A673 (cell line): Measurements from ENCODE around the gene AKR1D1. TPM values are rescaled to one million over a fixed set of nuclear protein-coding genes. Genes with fewer than 3 reads are reported as not detected.

ENCODE experiments used
- BruUV-seq: library from RNA; stranded (reverse); fragments of 400-500 nt; replicated peaks from 2 replicates; lab custom pipeline; 2021; lab: Mats Ljungman, UMichigan
- CTCF ChIA-PET: fragments of 300-600 bp; sonication (Branson Sonifier 250); formaldehyde crosslinking; loops from one replicate; lab custom pipeline; 2022; ENCODE audit warnings: antibody characterized with exemption; lab: Charles Lee
- POLR2A ChIA-PET: fragments of 300-600 bp; sonication (Branson Sonifier 250); formaldehyde crosslinking; loops from one replicate; lab custom pipeline; 2022; ENCODE audit warnings: antibody characterized with exemption; ENCODE audit not compliant: low non-redundant PET; lab: Charles Lee
- DNase-seq: peaks from one replicate; pipeline ENCODE4 v3.0.0-alpha.2; 2015; ENCODE audit warnings: low spot score
- H3K27ac ChIP-seq: fragments of 200-600 bp; sonication (generic); 2 replicates; pipeline ENCODE4 v1.5.1; 2016; ENCODE audit warnings: mixed run types, low read depth, mild to moderate bottlenecking, mixed read lengths, antibody characterized with exemption, low read length; ENCODE audit not compliant: poor library complexity, severe bottlenecking
- H3K27me3 ChIP-seq: fragments of 200-600 bp; sonication (generic); replicated peaks from 2 replicates; pipeline ENCODE4 v1.6.1; 2017; ENCODE audit warnings: mixed run types, low read depth, mild to moderate bottlenecking, mixed read lengths, antibody characterized with exemption, low read length; ENCODE audit not compliant: insufficient read depth, poor library complexity
- H3K36me3 ChIP-seq: fragments of 200-600 bp; sonication (generic); 2 replicates; pipeline ENCODE4 v1.6.1; 2016; ENCODE audit warnings: mixed run types, mild to moderate bottlenecking, mixed read lengths, antibody characterized with exemption, low read length; ENCODE audit not compliant: insufficient read depth, poor library complexity, severe bottlenecking
- H3K4me1 ChIP-seq: fragments of 200-600 bp; sonication (generic); 2 replicates; pipeline ENCODE4 v1.6.1; 2017; ENCODE audit warnings: mixed run types, mild to moderate bottlenecking, mixed read lengths, antibody characterized with exemption, low read length; ENCODE audit not compliant: insufficient read depth, poor library complexity, severe bottlenecking
- H3K4me3 ChIP-seq: fragments of 200-600 bp; sonication (generic); 2 replicates; pipeline ENCODE4 v1.5.1; 2016; ENCODE audit warnings: low read depth, mixed run types, mild to moderate bottlenecking, mixed read lengths, low read length; ENCODE audit not compliant: poor library complexity, severe bottlenecking
- H3K9me3 ChIP-seq: fragments of 200-600 bp; sonication (generic); 2 replicates; pipeline ENCODE4 v1.6.1; 2016; ENCODE audit warnings: mixed run types, low read depth, mild to moderate bottlenecking, mixed read lengths, antibody characterized with exemption, low read length; ENCODE audit not compliant: poor library complexity, severe bottlenecking
- CTCF ChIP-seq: fragments of 300-800, 200-600 bp; sonication (generic); conservative IDR thresholded peaks from 2 replicates; pipeline ENCODE4 v1.5.1; 2017; ENCODE audit warnings: low read depth, mild to moderate bottlenecking, antibody characterized with exemption, low read length, moderate library complexity, mixed read lengths
- EZH2 ChIP-seq: fragments of 200-600 bp; sonication (generic); IDR thresholded peaks from 2 replicates; pipeline ENCODE4 v1.6.1; 2017; ENCODE audit warnings: borderline replicate concordance, low read depth, mild to moderate bottlenecking, mixed read lengths, antibody characterized with exemption, low read length; ENCODE audit not compliant: poor library complexity, severe bottlenecking
- intact Hi-C: fragments of 100-400 bp; cut with micrococcal nuclease; formaldehyde crosslinking; loops from one replicate; pipeline ENCODE4 v1.10.0; 2022; ENCODE audit not compliant: unreplicated experiment
- total RNA-seq: library from RNA; stranded (reverse); gene quantifications from 2 replicates; pipeline ENCODE4 v1.2.3, GENCODE V29; 2021

The AKR1D1 gene
- total RNA-seq, 1 experiment from 2014 or later, result not detected

GRCh38 chr7:138092486-138093028, 16.3 kb downstream of the AKR1D1 start:
- Histone ChIP-seq H3K4me3 (no peak overlapping the region), H3K4me1 (no peaks in the 10 kb centered on the region), H3K9me3 (no peaks in the 10 kb centered on the region), H3K36me3 (no peaks in the 10 kb centered on the region), H3K27me3 (no peaks in the 10 kb centered on the region), H3K27ac (no peak overlapping the region)
- CTCF ChIA-PET, result no interaction called here
- POLR2A ChIA-PET, result no interaction called here
- intact Hi-C loops, result no loop called here
- no peak for DNase-seq
- TF ChIP-seq EZH2, result no peak
- no peak for TF ChIP-seq CTCF
- no TSS peak for BruUV-seq

DNA sequence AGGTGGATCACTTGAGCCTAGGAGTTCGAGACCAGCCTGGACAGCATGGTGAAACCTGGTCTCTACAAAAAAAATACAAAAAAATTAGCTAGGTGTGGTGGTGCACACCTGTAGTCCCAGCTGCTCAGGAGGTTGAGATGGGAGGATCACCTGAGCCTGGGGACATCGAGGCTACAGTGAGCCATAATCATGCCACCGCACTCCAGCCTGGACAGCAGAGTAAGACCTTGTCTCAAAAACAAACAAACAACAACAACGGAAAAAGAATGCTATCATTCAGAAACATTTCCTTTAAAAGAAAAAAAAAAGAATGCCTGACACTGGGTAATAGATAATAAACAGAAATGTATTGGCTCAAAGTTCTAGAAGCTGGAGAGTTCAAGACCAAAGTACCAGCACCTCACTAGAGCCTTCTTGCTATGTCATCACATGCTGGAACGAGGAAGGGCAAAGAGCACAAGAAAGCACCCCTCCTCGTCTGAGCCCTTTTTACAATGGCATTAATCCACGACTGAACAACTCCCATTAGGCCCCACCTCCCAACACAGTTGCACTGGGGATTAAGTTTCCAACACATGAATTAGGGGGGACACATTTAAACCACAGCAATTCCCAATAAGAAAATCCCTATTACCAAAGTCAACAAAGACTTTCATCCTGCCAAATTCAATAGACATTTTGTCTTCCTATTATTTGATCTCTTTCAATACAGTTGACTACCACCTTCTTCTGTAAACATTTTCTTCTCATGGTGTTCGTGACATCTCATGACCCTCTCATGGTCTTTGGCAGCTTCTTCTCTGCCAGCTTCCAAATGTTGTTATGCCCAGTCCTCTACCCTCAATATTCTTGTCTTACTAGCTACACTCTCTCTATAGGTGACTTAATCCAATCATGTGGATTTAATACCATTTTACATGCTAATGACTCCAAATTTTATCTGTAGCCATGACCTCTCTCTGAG, 20.0 kb downstream of the AKR1D1 start:
- intact Hi-C loops, result no loop called here
- ChIA-PET POLR2A (no interaction called here), CTCF (no interaction called here)
- no peak for DNase-seq
- H3K4me3 ChIP-seq, result no peak overlapping the region
- H3K9me3 ChIP-seq, result no peaks in the 10 kb centered on the region
- BruUV-seq, result no TSS peak
- H3K27me3 ChIP-seq, result no peaks in the 10 kb centered on the region
- TF ChIP-seq EZH2 (no peak), CTCF (no peak)
- H3K27ac ChIP-seq, result no peak overlapping the region
- H3K4me1 ChIP-seq, result no peaks in the 10 kb centered on the region
- no peaks in the 10 kb centered on the region for H3K36me3 ChIP-seq

GRCh38 chr7:138097064-138097741, 20.9 kb downstream of the AKR1D1 start:
- CTCF ChIA-PET, result no interaction called here
- Histone ChIP-seq H3K27ac (no peak overlapping the region), H3K27me3 (no peaks in the 10 kb centered on the region), H3K4me1 (no peaks in the 10 kb centered on the region), H3K4me3 (no peak overlapping the region), H3K36me3 (no peaks in the 10 kb centered on the region), H3K9me3 (no peaks in the 10 kb centered on the region)
- peak; percentile 38 for DNase-seq
- POLR2A ChIA-PET, result no interaction called here
- intact Hi-C loops, result loop anchor here (1.0 kb wide), 1 partner anchor 641 kb away; no protein-coding TSS in a partner anchor
- no TSS peak for BruUV-seq
- TF ChIP-seq CTCF, result peak; percentile 39
- no peak for TF ChIP-seq EZH2
